Brain microvascular endothelial cell (primary cell): ENCODE data around the gene UGGT1.

ENCODE experiments used
- DNase-seq: peaks from one replicate; pipeline ENCODE4 v3.0.0-alpha.2; 2020
- H3K27ac ChIP-seq: fragments of 250-450 bp; sonication (Bioruptor Pico); 2 replicates; pipeline ENCODE4 v1.5.1; 2020; ENCODE audit warnings: mild to moderate bottlenecking, moderate library complexity
- H3K27me3 ChIP-seq: fragments of 250-450 bp; sonication (Bioruptor Pico); replicated peaks from 2 replicates; pipeline ENCODE4 v1.5.1; 2020; ENCODE audit warnings: mild to moderate bottlenecking
- H3K36me3 ChIP-seq: fragments of 250-450 bp; sonication (Bioruptor Pico); replicated peaks from 2 replicates; pipeline ENCODE4 v1.5.1; 2020; ENCODE audit warnings: mild to moderate bottlenecking
- H3K4me3 ChIP-seq: 2 replicates; pipeline ENCODE4 v1.5.1; 2011; ENCODE audit warnings: low read depth, mild to moderate bottlenecking, control low read depth, low read length, moderate library complexity
- CTCF ChIP-seq: IDR thresholded peaks from 2 replicates; pipeline ENCODE4 v1.5.1; 2011; ENCODE audit warnings: low read depth, mild to moderate bottlenecking, moderate library complexity, low read length, control low read depth, inconsistent platforms; ENCODE audit errors: missing control alignments
- in situ Hi-C: cut with HindIII; loops from 2 replicates; pipeline ENCODE4 v1.10.0; 2017; ENCODE audit warnings: low sequenced_read_pairs, low pct_ligation_motif_present

UGGT1 gene

GRCh38 chr2:128177315-128177714 is 86.3 kb downstream of the UGGT1 start:
- Histone ChIP-seq H3K27ac (no peak overlapping the region), H3K36me3 (peaks cover 64% of the 10 kb centered on the region), H3K4me3 (no peak overlapping the region), H3K27me3 (no peaks in the 10 kb centered on the region)
- TF ChIP-seq CTCF = no peak
- in situ Hi-C loops = no loop called here
- no peak for DNase-seq

- Histone ChIP-seq H3K36me3 (peaks cover 57% of the 10 kb centered on the region), H3K27me3 (no peaks in the 10 kb centered on the region), H3K27ac (no peak overlapping the region), H3K4me3 (no peak overlapping the region)
- in situ Hi-C loops = no loop called here
- no peak for TF ChIP-seq CTCF
- DNase-seq = no peak
Measured at GRCh38 chr2:128178149-128178649, 87.2 kb downstream of the UGGT1 start.

GRCh38 chr2:128178650-128179460 is 87.9 kb downstream of the UGGT1 start:
- H3K27me3 ChIP-seq = no peaks in the 10 kb centered on the region
- DNase-seq = peak; percentile 54
- no peak overlapping the region for H3K4me3 ChIP-seq
- H3K27ac ChIP-seq = peak overlapping the region; percentile 18
- TF ChIP-seq CTCF = peak; percentile 91
- H3K36me3 ChIP-seq = peaks cover 55% of the 10 kb centered on the region
- in situ Hi-C loops = no loop called here

- peaks cover 53% of the 10 kb centered on the region for H3K36me3 ChIP-seq
Measured at GRCh38 chr2:128179461-128179755, 88.4 kb downstream of the UGGT1 start.

GRCh38 chr2:128180031-128180430 is 89.0 kb downstream of the UGGT1 start:
- Histone ChIP-seq H3K27ac (peak overlapping the region; percentile 18), H3K4me3 (no peak overlapping the region), H3K36me3 (peaks cover 48% of the 10 kb centered on the region), H3K27me3 (no peaks in the 10 kb centered on the region)
- TF ChIP-seq CTCF = no peak
- in situ Hi-C loops = no loop called here
- DNase-seq = no peak

More at GRCh38 chr2:128179461-128179755, 88.4 kb downstream of the UGGT1 start:
- no peak for DNase-seq
- Histone ChIP-seq H3K4me3 (no peak overlapping the region), H3K27me3 (no peaks in the 10 kb centered on the region), H3K27ac (peak overlapping the region; percentile 18)
- no peak for TF ChIP-seq CTCF
- in situ Hi-C loops = no loop called here
